CD4-positive, CD25-positive, alpha-beta regulatory T cell (primary cell): ENCODE measurements around the gene SCML1. TPM values are rescaled to one million over a fixed set of nuclear protein-coding genes. Genes with fewer than 3 reads are reported as not detected.

Experiments
- ATAC-seq, 2 donors: fragments of 150-1000 bp; cut with Tn5 transposase; one replicate each; pipeline ENCODE4 v1.10.0; 2021; ENCODE audit warnings: low read depth in 2 of 2, moderate number of reproducible peaks in 2 of 2, moderate library complexity in 1 of 2
- DNase-seq, 3 donors: peaks; one replicate each; pipeline versions ENCODE4 v3.0.0 to v3.0.0-alpha.2; 2012 to 2022; ENCODE audit warnings: mixed read lengths in 1 of 3
- H3K27ac ChIP-seq: one replicate; pipeline ENCODE4 v1.7.0; 2013; ENCODE audit warnings: mild to moderate bottlenecking, low read length; ENCODE audit not compliant: insufficient read depth, poor library complexity, severe bottlenecking
- H3K27me3 ChIP-seq: one replicate; pipeline ENCODE4 v1.7.0; 2013; ENCODE audit warnings: low read length; ENCODE audit not compliant: control insufficient read depth, insufficient read depth
- H3K36me3 ChIP-seq: one replicate; pipeline ENCODE4 v1.7.0; 2013; ENCODE audit warnings: mild to moderate bottlenecking, low read length, moderate library complexity; ENCODE audit not compliant: control insufficient read depth, insufficient read depth
- H3K4me1 ChIP-seq: 2 replicates; pipeline ENCODE4 v1.7.0; 2013; ENCODE audit warnings: mild to moderate bottlenecking, low read length; ENCODE audit not compliant: insufficient read depth, control insufficient read depth, poor library complexity, severe bottlenecking
- H3K4me3 ChIP-seq: one replicate; pipeline ENCODE4 v1.7.0; 2013; ENCODE audit warnings: low read depth, mild to moderate bottlenecking, low read length, moderate library complexity
- H3K9me3 ChIP-seq, 2 experiments: 1 replicate in 1 of 2; 2 replicates in 1 of 2; pipeline ENCODE4 v1.7.0; 2013; ENCODE audit warnings: low read length in 2 of 2, mild to moderate bottlenecking in 1 of 2, moderate library complexity in 1 of 2; ENCODE audit not compliant: control insufficient read depth in 2 of 2
- H3K27ac Mint-ChIP-seq, 3 donors: one replicate each; pipeline ENCODE4 v1.8.0; 2020 to 2022; ENCODE audit warnings: mild to moderate bottlenecking in 3 of 3, mixed read lengths in 3 of 3, moderate library complexity in 2 of 3
- H3K27me3 Mint-ChIP-seq: one replicate; pipeline ENCODE4 v1.8.0; 2022; ENCODE audit warnings: mild to moderate bottlenecking, mixed read lengths
- H3K36me3 Mint-ChIP-seq: one replicate; pipeline ENCODE4 v1.8.0; 2020; ENCODE audit warnings: mixed read lengths
- H3K4me1 Mint-ChIP-seq, 4 donors: one replicate each; pipeline ENCODE4 v1.8.0; 2020 to 2022; ENCODE audit warnings: mixed read lengths in 4 of 4, mild to moderate bottlenecking in 1 of 4
- H3K4me3 Mint-ChIP-seq, 4 donors: one replicate each; pipeline ENCODE4 v1.8.0; 2020 to 2022; ENCODE audit warnings: mild to moderate bottlenecking in 4 of 4, mixed read lengths in 4 of 4, moderate library complexity in 3 of 4
- H3K9me3 Mint-ChIP-seq, 7 donors: one replicate each; pipeline ENCODE4 v1.8.0; 2020 to 2022; ENCODE audit warnings: mixed read lengths in 7 of 7, mild to moderate bottlenecking in 3 of 7, moderate library complexity in 2 of 7
- polyA plus RNA-seq, 4 donors: library from polyadenylated mRNA; unstranded; fragments of 300-500 nt; fragmentation: Illumina TruSeq; gene quantifications; one replicate each; pipeline ENCODE4 v1.2.3, GENCODE V29; 2021
- total RNA-seq: library from RNA; stranded (reverse); gene quantifications from one replicate; pipeline ENCODE4 v1.2.3, GENCODE V29; 2022

SCML1 gene
- total and polyA plus RNA-seq, 5 donors from 2014 or later = 0.24 to 11.6 (median 2.5) TPM

DNA sequence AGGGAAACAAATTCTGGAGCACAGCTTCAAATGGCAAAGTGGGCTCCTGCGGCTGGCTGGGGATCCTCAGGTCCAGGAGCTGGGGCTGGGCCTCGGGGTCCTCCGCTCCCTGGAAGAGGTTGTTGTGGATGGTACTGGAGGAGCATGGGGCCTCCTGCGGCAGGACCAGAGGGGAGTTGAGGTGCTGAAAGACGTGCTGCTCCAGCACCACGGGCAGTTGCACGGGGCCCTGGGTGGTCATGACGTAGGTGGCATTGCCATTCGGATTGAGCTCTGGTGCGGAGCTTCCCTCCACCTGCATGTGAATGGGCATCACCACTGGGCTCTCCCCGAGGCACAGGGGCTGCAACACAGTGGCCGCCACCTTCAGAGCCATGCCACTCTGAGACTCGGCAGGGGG lies 64.1 kb downstream of the SCML1 start:
- Mint-ChIP-seq H3K4me1 (peaks cover 0 to 2% (median 0%) of the 10 kb centered on the region in 4 donors), H3K4me3 (no peak overlapping the region), H3K27me3 (no peaks in the 10 kb centered on the region), H3K36me3 (no peaks in the 10 kb centered on the region), H3K27ac (no peak overlapping the region), H3K9me3 (no peaks in the 10 kb centered on the region)
- no peaks in the 10 kb centered on the region for H3K36me3 ChIP-seq
- H3K27me3 ChIP-seq = no peaks in the 10 kb centered on the region
- DNase-seq (no peak), ATAC-seq (no peak)
- H3K9me3 ChIP-seq = no peaks in the 10 kb centered on the region
- H3K4me3 ChIP-seq = no peak overlapping the region
- H3K4me1 ChIP-seq = no peaks in the 10 kb centered on the region
- no peak overlapping the region for H3K27ac ChIP-seq

DNA sequence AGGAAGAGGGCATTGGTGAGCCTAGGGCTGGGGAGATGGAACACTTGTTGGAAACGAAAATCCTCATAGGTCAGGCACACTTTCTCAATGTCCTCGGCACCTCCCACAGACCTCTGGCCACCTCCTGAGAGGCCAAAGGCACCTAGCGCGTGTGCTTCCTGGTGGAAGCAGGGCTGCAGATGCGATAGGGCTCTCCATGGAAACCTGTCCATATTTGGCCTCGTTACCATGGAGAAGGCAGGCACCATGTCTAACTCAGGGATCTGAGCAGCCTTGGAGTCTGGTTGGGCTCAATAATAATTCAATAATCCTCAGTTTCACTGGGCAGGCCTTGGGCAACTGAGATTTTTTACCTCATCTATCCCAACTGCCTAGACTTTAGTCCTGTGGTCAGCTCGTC lies 65.5 kb downstream of the SCML1 start:
- Mint-ChIP-seq H3K36me3 (no peaks in the 10 kb centered on the region), H3K4me3 (no peak overlapping the region), H3K27ac (no peak overlapping the region), H3K27me3 (no peaks in the 10 kb centered on the region), H3K9me3 (no peaks in the 10 kb centered on the region), H3K4me1 (peaks cover 0 to 2% (median 0%) of the 10 kb centered on the region in 4 donors)
- Histone ChIP-seq H3K4me3 (no peak overlapping the region), H3K27me3 (no peaks in the 10 kb centered on the region), H3K9me3 (no peaks in the 10 kb centered on the region), H3K36me3 (no peaks in the 10 kb centered on the region), H3K27ac (no peak overlapping the region), H3K4me1 (no peaks in the 10 kb centered on the region)
- ATAC-seq (no peak), DNase-seq (no peak)

DNA sequence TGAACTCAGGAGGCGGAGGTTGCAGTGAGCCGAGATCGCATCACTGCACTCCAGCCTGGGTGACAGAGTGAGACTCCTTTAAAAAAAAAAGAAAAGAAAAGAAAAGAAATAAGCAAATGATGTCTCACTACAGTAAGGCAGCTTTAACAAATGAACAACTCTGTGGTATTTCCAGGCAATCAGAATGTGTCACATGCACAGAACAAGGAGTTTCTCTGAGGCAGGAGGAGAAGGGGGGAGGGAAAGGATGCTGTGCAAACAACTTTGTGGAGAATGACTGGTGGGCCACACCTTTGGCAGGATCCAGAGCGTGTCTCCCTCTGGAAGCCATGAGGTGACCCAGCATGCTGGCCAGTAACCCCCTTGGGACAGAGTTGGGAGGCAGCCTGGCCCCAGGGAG lies 66.2 kb downstream of the SCML1 start:
- Mint-ChIP-seq H3K4me1 (peaks cover 0 to 2% (median 0%) of the 10 kb centered on the region in 4 donors), H3K4me3 (no peak overlapping the region), H3K27me3 (no peaks in the 10 kb centered on the region), H3K9me3 (peaks cover 0 to under 1% (median 0%) of the 10 kb centered on the region in 7 donors), H3K27ac (no peak overlapping the region), H3K36me3 (no peaks in the 10 kb centered on the region)
- H3K27ac ChIP-seq = no peak overlapping the region
- H3K4me3 ChIP-seq = no peak overlapping the region
- no peak for ATAC-seq
- H3K4me1 ChIP-seq = no peaks in the 10 kb centered on the region
- H3K9me3 ChIP-seq = no peaks in the 10 kb centered on the region
- no peaks in the 10 kb centered on the region for H3K36me3 ChIP-seq
- no peaks in the 10 kb centered on the region for H3K27me3 ChIP-seq
- DNase-seq = no peak

Other genes starting within 250 kb of the SCML1 start
- gene RAI2, start 123.8 kb downstream of the SCML1 start, total RNA-seq = 0.15 TPM
- gene RAI2, start 123.8 kb downstream of the SCML1 start, polyA plus RNA-seq = under 1 TPM; 0.27 to 0.68 (median 0.36) TPM